Breast epithelium (tissue), 3 donors: ENCODE measurements around the gene STAT4.

Experiments used
- CTCF ChIP-seq, 3 donors: fragments of 450-650 bp; IDR thresholded peaks; one replicate each; pipeline ENCODE4 v1.5.1; 2016 to 2017; ENCODE audit warnings: antibody characterized with exemption in 3 of 3, mild to moderate bottlenecking in 3 of 3, moderate library complexity in 3 of 3
- POLR2AphosphoS5 ChIP-seq, 3 donors: sonication (generic); formaldehyde crosslinking; IDR thresholded peaks; one replicate each; pipeline ENCODE4 v1.6.1; 2017; ENCODE audit warnings: antibody characterized with exemption in 3 of 3

GRCh38 chr2:191150600-191151330, at the start of gene STAT4:
- TF ChIP-seq CTCF (IDR thresholded peaks at IDR 0.05) (no peak), POLR2AphosphoS5 (IDR thresholded peaks at IDR 0.05) (no peak)
